ENCODE data around the gene FGD2. TPM values are rescaled to one million over a fixed set of nuclear protein-coding genes. Genes with fewer than 3 reads are reported as not detected.

FGD2 gene
- total and polyA plus RNA-seq, 2 experiments from 2014 or later: 0.13 to 0.14 TPM

- Mint-ChIP-seq H3K27ac (no peak overlapping the region), H3K4me3 (no peak overlapping the region), H3K9me3 (no peaks in the 10 kb centered on the region), H3K27me3 (ENCODE audit: insufficient read depth, low read depth, poor library complexity) (peaks cover 14% of the 10 kb centered on the region), H3K4me1 (peaks cover 7% of the 10 kb centered on the region), H3K36me3 (ENCODE audit: low read depth) (no peaks in the 10 kb centered on the region)
- ATAC-seq: no peak
- DNase-seq (ENCODE audit: low spot score): no peak
- Histone ChIP-seq H3K4me2 (no peak overlapping the region), H3K27me3 (ENCODE audit: insufficient read depth) (no peaks in the 10 kb centered on the region), H3F3A (replicated peaks; ENCODE audit: low read depth) (0 out of 2 replicates have a peak, but pooled peaks cover 3% of the 10 kb centered on the region), H3K4me3 (no peak overlapping the region), H2AFZ (no peak overlapping the region), H3K79me2 (replicated peaks; ENCODE audit: insufficient read depth) (no peaks in the 10 kb centered on the region), H3K36me3 (ENCODE audit: insufficient read depth) (no peaks in the 10 kb centered on the region), H3K9me2 (ENCODE audit: insufficient read depth) (no peaks in the 10 kb centered on the region), H3K4me1 (ENCODE audit: insufficient read depth) (no peaks in the 10 kb centered on the region; the same call in 1 of the 2 replicates), H3K27ac (ENCODE audit: low read depth) (no peak overlapping the region), H4K20me1 (replicated peaks; ENCODE audit: insufficient read depth) (no peaks in the 10 kb centered on the region)
- TF ChIP-seq EZH2phosphoT487 (IDR thresholded peaks at IDR 0.05; ENCODE audit: unreplicated experiment) (no peak), NANOG (IDR thresholded peaks at IDR 0.05; ENCODE audit: borderline replicate concordance) (no peak), EZH2 (IDR thresholded peaks at IDR 0.05; ENCODE audit: low read depth, unreplicated experiment) (no peak), JUNB (IDR thresholded peaks at IDR 0.05; ENCODE audit: unreplicated experiment) (no peak), STAT1 (IDR thresholded peaks at IDR 0.05; ENCODE audit: unreplicated experiment) (no peak), CREB1 (CRISPR knock-in tag; IDR thresholded peaks at IDR 0.05; ENCODE audit: low read depth) (no peak)
- TF ChIP-seq, protein P1, sequence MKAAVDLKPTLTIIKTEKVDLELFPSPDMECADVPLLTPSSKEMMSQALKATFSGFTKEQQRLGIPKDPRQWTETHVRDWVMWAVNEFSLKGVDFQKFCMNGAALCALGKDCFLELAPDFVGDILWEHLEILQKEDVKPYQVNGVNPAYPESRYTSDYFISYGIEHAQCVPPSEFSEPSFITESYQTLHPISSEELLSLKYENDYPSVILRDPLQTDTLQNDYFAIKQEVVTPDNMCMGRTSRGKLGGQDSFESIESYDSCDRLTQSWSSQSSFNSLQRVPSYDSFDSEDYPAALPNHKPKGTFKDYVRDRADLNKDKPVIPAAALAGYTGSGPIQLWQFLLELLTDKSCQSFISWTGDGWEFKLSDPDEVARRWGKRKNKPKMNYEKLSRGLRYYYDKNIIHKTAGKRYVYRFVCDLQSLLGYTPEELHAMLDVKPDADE (IDR thresholded peaks at IDR 0.05): no peak
Measured at GRCh38 chr6:37014667-37015066, 9.2 kb downstream of the FGD2 start.

DNA sequence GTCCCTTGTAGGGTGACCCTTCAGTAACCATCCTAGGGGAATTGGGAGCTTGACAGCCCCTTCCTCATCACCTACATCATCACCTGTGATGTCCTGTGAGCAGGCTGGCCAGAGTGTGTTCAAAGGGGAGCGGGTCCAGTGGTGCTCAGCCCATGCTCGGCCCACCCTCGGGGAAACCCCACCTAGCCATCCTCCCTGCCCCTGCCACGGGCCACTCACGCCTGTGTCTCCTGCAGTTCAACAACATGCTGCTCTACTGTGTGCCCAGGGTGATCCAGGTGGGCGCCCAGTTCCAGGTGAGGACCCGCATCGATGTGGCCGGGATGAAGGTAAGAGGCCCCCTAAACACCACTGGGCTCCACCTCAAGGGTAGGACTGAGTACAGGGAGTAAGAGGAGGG is 10.1 kb downstream of the FGD2 start:
- no peaks in the 10 kb centered on the region for H3K79me2 ChIP-seq (replicated peaks; ENCODE audit: insufficient read depth)
- no peak overlapping the region for H3K4me3 ChIP-seq
- H3K4me1 ChIP-seq (ENCODE audit: insufficient read depth): no peaks in the 10 kb centered on the region; the same call in 1 of the 2 replicates
- Mint-ChIP-seq H3K4me1 (peaks cover 12% of the 10 kb centered on the region), H3K4me3 (no peak overlapping the region), H3K27ac (no peak overlapping the region), H3K27me3 (ENCODE audit: insufficient read depth, low read depth, poor library complexity) (peaks cover 9% of the 10 kb centered on the region), H3K36me3 (ENCODE audit: low read depth) (no peaks in the 10 kb centered on the region), H3K9me3 (no peaks in the 10 kb centered on the region)
- TF ChIP-seq EZH2 (IDR thresholded peaks at IDR 0.05; ENCODE audit: low read depth, unreplicated experiment) (no peak), POLR2AphosphoS5 (IDR thresholded peaks at IDR 0.05; ENCODE audit: low read depth) (no peak), ZNF114 (CRISPR knock-in tag; IDR thresholded peaks at IDR 0.05) (no peak)
- TF ChIP-seq, protein P1 (IDR thresholded peaks at IDR 0.05): no peak
- TF ChIP-seq, protein P2, sequence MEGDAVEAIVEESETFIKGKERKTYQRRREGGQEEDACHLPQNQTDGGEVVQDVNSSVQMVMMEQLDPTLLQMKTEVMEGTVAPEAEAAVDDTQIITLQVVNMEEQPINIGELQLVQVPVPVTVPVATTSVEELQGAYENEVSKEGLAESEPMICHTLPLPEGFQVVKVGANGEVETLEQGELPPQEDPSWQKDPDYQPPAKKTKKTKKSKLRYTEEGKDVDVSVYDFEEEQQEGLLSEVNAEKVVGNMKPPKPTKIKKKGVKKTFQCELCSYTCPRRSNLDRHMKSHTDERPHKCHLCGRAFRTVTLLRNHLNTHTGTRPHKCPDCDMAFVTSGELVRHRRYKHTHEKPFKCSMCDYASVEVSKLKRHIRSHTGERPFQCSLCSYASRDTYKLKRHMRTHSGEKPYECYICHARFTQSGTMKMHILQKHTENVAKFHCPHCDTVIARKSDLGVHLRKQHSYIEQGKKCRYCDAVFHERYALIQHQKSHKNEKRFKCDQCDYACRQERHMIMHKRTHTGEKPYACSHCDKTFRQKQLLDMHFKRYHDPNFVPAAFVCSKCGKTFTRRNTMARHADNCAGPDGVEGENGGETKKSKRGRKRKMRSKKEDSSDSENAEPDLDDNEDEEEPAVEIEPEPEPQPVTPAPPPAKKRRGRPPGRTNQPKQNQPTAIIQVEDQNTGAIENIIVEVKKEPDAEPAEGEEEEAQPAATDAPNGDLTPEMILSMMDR (conservative IDR thresholded peaks at IDR 0.05; ENCODE audit: low read depth in 2 of 2): no peak
- H2AFZ ChIP-seq: 0 out of 2 replicates have a peak overlapping the region, but pooled peaks have one; percentile 14
- H3K36me3 ChIP-seq (ENCODE audit: insufficient read depth): no peaks in the 10 kb centered on the region
- H3K27ac ChIP-seq (ENCODE audit: low read depth): no peak overlapping the region
- no peak overlapping the region for H3K4me2 ChIP-seq
- DNase-seq (ENCODE audit: low spot score) (no peak), ATAC-seq (no peak)
- H3F3A ChIP-seq (replicated peaks; ENCODE audit: low read depth): 0 out of 2 replicates have a peak, but pooled peaks cover 3% of the 10 kb centered on the region
- H3K27me3 ChIP-seq (ENCODE audit: insufficient read depth): no peaks in the 10 kb centered on the region
- no peaks in the 10 kb centered on the region for H4K20me1 ChIP-seq (replicated peaks; ENCODE audit: insufficient read depth)
- no peaks in the 10 kb centered on the region for H3K9me2 ChIP-seq (ENCODE audit: insufficient read depth)
